Kasumi-1 (cell line): Measurements from ENCODE around the gene GNAZ.

Experiments
- DNase-seq, 2 experiments: peaks; one replicate each; lab custom pipeline; 2025; lab: John Stamatoyannopoulos, UW

GNAZ gene

GRCh38 chr22:23093051-23093788 is 22.9 kb downstream of the GNAZ start:
- DNase-seq = no peak

GRCh38 chr22:23094260-23094659 is 23.9 kb downstream of the GNAZ start:
- DNase-seq = no peak

- DNase-seq = no peak
These were observed 24.7 kb downstream of the GNAZ start for GRCh38 chr22:23094695-23095681.

GRCh38 chr22:23095733-23096342 is 25.5 kb downstream of the GNAZ start:
- DNase-seq = no peak

GRCh38 chr22:23097412-23098229 is 27.3 kb downstream of the GNAZ start:
- no peak for DNase-seq

GRCh38 chr22:23098230-23098705 is 27.9 kb downstream of the GNAZ start:
- no peak for DNase-seq

- DNase-seq = no peak
These were observed 28.6 kb downstream of the GNAZ start for GRCh38 chr22:23098718-23099530.

GRCh38 chr22:23099531-23099804 is 29.1 kb downstream of the GNAZ start:
- no peak for DNase-seq

GRCh38 chr22:23100124-23100801 is 29.9 kb downstream of the GNAZ start:
- no peak for DNase-seq

GRCh38 chr22:23101524-23101923 is 31.2 kb downstream of the GNAZ start:
- no peak for DNase-seq

- DNase-seq = no peak
These were observed 31.8 kb downstream of the GNAZ start for GRCh38 chr22:23102002-23102655.

- no peak for DNase-seq
These were observed 32.5 kb downstream of the GNAZ start for GRCh38 chr22:23102776-23103175.

GRCh38 chr22:23103199-23103954 is 33.1 kb downstream of the GNAZ start:
- DNase-seq = no peak

GRCh38 chr22:23104187-23104971 is 34.1 kb downstream of the GNAZ start:
- no peak for DNase-seq

- DNase-seq = no peak
These were observed 35.0 kb downstream of the GNAZ start for GRCh38 chr22:23105304-23105703.

- no peak for DNase-seq
These were observed 35.6 kb downstream of the GNAZ start for GRCh38 chr22:23105919-23106318.

- DNase-seq = no peak
These were observed 36.0 kb downstream of the GNAZ start for GRCh38 chr22:23106344-23106743.

- DNase-seq = no peak
These were observed 36.6 kb downstream of the GNAZ start for GRCh38 chr22:23106906-23107367.
